Left lobe of liver (tissue), 2 donors: ENCODE measurements around the gene DPP6. TPM values are rescaled to one million over a fixed set of nuclear protein-coding genes. Genes with fewer than 3 reads are reported as not detected.
"Not testable (repeated sequence)": the region's sequence is repeated elsewhere in the genome, so short reads cannot be mapped to it uniquely, and the experiment has no call there.

Experiments used
- ATAC-seq: fragments of 200-7000 bp; cut with Tn5 transposase; one replicate; pipeline ENCODE4 v1.9.1; 2020; ENCODE audit warnings: mild to moderate bottlenecking, moderate library complexity
- DNase-seq: peaks from one replicate; pipeline ENCODE4 v3.0.0-alpha.2; 2020; ENCODE audit warnings: low spot score
- total RNA-seq: library from RNA; stranded (reverse); gene quantifications from one replicate; pipeline ENCODE4 v1.2.1, GENCODE V29; 2021
- donor health status: DM: no; HTN: no; CAD: no; lungs with moderate emphysema.
- donor health status: DM: no; HTN: yes; CAD: no.

Gene DPP6
- total RNA-seq, 1 donor from 2014 or later = not detected

- DNase-seq = no peak
- no peak for ATAC-seq
These were observed 592.2 kb downstream of the DPP6 start for GRCh38 chr7:154644366-154644765.

GRCh38 chr7:154646126-154647013 lies 594.2 kb downstream of the DPP6 start:
- ATAC-seq (no peak), DNase-seq (no peak)

- DNase-seq = no peak
- ATAC-seq = no peak
These were observed 595.4 kb downstream of the DPP6 start for GRCh38 chr7:154647625-154648024.

GRCh38 chr7:154649015-154649414 lies 596.8 kb downstream of the DPP6 start:
- DNase-seq (no peak), ATAC-seq (no peak)

GRCh38 chr7:154649434-154649833 lies 597.2 kb downstream of the DPP6 start:
- ATAC-seq (no peak), DNase-seq (no peak)

- ATAC-seq = no peak
- no peak for DNase-seq
These were observed 598.1 kb downstream of the DPP6 start for GRCh38 chr7:154650275-154650674.

- no peak for DNase-seq
- no peak for ATAC-seq
These were observed 599.3 kb downstream of the DPP6 start for GRCh38 chr7:154651501-154651900.

DNA sequence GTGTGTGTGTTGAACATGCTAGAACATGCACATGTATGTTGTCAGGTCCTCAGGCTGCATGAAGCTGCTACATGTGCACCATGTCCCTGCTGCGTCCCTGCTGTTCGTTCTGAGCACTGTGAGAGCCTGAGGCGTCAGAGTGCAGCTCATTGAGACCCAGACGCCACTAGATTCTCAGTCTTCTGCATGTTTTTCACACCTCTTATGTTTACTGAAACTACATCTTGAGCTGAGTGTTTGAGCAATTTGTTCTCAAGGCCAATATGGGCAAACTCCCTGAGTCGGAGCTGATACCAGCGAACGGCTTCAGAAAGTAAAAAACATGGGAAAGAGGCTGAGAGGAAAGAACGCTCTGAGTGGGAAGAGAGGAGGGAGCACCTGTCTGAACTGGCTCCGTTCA lies 600.4 kb downstream of the DPP6 start:
- DNase-seq (no peak), ATAC-seq (no peak)

- no peak for ATAC-seq
These were observed 601.1 kb downstream of the DPP6 start for GRCh38 chr7:154653281-154653680.

GRCh38 chr7:154656618-154657017 lies 604.4 kb downstream of the DPP6 start:
- ATAC-seq = no peak
- no peak for DNase-seq

More at GRCh38 chr7:154653281-154653680, 601.1 kb downstream of the DPP6 start:
- no peak for DNase-seq

DNA sequence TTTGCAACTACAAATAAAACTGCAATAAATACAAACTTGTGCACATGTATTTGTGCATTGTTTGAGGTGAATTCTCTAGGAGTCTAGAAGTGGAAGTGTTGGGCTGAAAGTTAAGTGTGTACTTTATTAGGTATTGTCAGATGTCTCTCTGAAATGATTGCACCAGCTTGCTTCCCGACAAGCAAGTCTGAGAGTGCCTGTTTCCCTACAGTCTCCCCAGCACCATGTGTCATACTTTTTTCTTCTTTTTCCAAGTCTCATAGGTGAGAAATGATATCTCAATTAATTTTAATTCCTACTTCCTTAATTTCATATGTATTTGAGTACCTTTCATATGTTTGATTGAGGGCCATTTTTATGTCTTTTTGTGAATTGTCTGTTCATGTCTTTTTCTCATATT lies 614.6 kb downstream of the DPP6 start:
- DNase-seq (no peak), ATAC-seq (no peak)

DNA sequence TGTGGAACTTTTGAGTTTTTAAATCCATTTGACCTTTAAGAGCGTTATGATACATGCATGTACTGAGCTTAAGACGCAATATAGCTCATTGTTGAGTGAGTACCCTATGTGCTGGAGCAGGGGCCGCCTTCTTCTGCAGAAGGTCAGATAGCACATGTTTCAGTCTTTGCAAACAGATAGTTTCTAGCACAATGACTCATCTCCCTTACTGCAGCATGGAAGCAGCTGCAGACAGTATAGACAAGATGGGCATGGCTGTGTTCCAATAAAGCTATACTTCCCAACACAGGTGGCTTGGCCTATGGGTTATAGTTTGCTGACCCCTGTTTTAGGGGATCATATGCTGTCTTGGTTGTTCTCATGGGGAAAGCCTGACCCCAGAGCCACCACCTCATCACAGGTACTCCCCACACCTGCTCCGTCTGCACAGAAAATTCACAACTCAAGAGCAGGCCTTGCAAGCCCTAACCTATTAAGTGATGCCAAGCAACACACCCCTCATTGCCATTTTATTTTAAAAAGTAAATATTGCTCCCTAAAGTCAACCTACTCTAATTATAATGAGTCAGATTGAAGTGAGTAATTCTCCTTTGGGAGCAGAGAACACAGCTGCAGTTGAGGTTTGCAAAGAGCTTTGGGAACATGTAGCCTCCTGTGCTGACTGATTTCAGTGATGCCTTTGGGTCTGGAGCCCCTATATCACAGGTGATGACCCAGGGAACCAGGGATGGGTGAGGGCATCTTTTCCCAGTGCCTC lies 620.6 kb downstream of the DPP6 start:
- DNase-seq = no peak
- no peak for ATAC-seq

DNA sequence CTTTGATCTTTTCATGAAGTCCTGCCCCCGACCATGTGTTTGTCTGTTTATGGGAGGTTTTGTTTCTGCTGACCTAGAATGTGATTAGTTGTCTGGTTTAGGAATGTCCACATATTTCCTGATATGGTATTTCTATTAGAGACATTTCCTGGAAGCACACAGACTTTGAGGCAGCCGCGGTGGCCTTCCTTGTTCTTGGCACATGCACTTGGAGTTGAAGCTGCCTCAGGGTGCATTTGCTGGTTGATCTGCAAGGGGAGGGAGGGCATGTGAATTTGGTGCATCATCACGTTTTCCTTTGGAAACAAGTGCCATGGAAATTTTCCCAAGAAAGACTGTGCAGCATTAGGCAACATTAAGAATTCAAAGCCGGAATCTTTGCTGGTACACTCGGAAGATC lies 622.0 kb downstream of the DPP6 start:
- DNase-seq = no peak
- ATAC-seq = no peak

- no peak for ATAC-seq
- DNase-seq = no peak
These were observed 623.4 kb downstream of the DPP6 start for GRCh38 chr7:154675560-154675959.

DNA sequence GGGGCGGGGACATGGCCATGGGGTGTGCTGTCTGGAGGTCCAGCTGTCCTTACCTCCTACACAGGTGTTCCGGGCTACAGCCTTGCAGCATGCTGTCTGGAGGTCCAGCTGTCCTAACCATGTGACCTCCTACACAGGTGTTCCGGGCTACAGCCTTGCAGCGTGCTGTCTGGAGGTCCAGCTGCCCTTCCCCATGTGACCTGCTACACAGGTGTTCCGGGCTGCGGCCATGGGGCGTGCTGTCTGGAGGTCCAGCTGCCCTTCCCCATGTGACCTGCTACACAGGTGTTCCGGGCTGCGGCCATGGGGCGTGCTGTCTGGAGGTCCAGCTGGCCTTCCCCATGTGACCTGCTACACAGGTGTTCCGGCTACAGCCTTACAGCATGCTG lies 623.8 kb downstream of the DPP6 start:
- not testable (repeated sequence) for ATAC-seq, DNase-seq

GRCh38 chr7:154676422-154677073 lies 624.4 kb downstream of the DPP6 start:
- ATAC-seq = no peak
- DNase-seq = no peak

DNA sequence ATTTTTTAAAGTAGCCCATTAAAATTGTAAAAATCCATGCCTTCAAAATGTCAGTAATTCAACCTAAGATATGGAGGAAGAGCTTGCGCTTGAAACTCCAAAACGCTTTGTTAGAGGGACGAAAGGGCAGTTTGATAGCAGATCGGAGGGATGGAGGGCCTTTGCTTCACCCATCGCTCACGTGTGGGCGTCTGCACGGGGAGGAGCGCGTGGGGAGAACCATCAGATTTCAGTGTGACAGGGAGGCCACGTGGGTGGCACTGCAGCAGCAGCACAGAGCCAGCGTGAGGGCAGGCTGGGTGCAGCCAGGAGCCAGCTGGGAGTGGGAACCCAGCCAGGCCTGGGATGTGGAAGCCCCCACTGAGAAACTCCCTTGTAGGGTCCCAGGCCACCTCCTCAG lies 625.3 kb downstream of the DPP6 start:
- DNase-seq (no peak), ATAC-seq (no peak)

- not testable (repeated sequence) for ATAC-seq, DNase-seq
These were observed 625.9 kb downstream of the DPP6 start for GRCh38 chr7:154678001-154678550.

DNA sequence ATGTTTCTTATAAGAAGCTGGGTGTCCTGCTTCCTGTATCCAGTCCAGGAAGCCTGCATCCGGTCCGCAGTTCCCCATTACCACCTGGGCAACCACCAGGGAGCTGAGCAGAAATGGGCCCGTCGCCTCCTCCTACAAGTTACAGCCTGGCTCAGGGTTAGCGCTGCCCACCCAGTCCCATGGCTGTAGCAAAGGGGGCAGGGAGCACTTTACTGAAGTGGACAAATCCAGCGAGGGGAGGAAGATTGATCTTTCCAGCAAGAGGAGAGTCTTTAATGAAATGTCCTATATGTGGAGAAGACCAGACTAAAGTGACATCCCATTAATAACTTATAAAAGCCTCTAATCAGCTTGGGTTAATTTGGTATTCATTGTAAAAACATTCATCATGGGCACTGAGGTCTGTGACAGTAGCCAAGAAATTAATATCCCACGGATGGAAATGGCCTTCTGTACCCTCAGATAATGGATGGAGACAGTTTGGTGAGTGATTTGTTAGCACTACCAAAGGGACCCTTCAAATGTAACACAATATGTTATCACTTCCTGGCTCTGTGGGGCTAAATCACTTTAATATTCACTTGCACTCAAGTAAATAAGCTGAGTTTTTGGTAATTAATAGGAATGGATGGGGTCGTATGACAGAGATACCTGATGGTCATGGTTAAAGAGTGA lies 627.3 kb downstream of the DPP6 start:
- DNase-seq = no peak
- ATAC-seq = no peak

DNA sequence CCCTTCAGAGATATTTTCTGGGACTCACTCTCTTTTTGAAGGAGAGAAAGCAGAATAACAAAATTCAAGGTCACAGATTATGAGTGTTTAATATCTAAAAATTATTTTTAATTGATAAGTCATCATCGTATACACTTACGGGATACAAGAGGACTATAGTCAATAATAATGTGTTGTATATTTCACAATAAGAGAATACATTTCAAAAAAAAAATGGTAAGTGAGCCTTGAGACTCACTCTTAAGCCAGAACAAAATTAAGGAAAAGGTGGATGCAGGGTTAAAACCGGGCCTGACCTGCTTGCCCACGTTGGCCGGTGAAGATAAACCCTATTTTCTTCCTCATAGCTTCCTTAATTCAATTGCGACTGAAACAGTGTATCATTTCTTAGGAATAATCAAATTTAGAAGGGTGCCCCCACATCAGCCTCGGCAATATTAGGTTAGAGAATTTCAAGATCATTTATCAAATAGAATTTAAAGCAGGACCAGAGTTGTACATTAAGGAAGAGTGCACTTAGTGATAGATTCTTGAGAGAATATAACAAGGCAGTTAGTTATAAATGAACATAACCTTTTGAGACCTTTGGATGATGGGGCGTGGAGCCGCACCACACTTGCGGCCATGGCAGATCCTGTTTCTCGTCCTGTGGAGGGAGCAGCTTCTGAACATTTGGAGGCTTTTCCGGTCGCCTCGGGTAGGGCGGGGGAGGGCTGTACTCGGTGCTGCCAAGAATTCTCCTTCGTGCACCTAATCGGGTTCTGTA lies 628.9 kb downstream of the DPP6 start:
- ATAC-seq = no peak
- DNase-seq = no peak
